Smooth muscle cell of the brain vasculature (primary cell): ENCODE results near the gene E2F2.

Experiments
- DNase-seq: peaks from one replicate; pipeline ENCODE4 v3.0.0-alpha.2; 2012; ENCODE audit warnings: low read depth, low spot score

E2F2 gene

DNA sequence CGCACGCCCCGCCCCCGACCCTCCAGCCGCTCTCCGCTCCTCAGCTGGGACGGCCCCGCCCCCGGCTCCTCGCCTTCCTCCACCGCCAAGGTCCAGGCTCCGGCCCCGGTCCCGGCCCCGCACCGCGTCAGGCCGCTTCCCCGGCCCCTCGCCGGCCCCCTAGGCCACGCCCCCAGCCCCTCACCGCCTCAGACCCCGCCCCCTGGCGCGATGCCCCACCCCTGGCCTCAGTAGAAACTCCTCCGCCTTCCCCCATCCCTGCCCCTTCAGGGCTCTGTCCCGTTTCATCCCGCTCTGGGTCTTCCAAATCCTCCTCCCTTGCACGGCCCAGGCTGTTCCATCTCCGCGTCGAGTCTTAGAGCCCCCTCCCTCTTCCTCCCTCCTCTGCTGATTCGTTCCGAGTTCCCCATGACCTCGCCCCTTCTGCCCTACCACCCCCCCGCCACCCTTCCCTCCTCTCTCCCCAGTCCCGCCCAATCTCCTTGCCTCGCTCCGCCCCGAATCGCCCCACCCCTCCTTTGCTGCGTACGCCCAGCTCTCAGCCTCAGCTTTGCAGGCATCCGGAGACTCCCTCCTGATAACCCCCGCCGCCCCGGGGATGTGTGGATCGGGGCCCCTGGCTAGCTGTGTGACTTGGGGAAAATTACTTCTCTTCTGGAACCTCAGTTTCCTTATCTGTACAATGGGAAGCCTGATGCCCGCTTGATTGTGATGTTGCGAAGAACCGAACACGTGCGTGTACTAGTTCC lies 46.6 kb downstream of the E2F2 start:
- no peak for DNase-seq

DNA sequence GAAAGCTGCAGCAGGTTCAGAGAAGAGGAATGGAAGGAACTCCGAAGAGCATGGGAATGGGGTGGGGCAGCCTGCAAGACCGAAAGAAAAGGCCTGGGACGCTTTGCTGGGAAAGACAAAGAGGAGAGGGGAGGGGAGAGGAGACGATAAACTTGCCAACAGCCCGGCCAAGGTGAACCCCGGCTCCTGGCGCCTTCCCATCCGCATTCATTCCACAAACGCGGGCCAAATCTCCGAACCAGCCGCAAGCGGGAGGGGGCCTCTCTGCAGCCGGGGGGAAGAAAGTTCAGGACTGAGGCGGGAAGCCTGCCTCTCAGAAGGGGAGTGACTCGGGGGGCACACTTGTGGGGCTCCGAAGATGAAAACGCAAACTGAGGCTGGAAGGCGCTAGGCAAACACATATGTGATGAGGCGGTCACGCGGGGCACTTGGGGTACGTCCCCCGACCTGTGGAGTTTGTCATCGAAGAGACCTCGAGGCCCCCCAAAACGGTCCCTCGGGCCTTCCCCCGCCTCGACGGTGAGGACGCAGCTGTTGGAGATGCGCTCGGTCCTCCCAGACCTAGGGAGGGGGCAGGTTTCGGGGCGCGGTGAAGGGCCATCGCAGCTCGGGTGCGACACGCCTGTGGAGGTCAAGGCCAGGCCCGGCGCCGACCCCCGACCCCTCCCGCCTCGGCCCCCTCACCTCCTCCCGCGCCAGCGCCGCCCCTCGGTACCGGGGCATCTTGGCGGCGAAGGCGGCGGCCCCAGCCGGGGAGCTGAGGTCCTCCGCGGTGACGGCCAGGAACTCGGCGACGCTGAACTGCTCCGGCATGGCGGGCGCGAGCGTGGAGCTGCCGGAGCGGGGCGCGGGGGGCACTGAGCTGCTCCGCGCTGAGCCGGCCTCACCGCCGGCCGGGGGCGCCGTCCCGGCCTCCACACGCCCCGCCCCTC lies 47.4 kb downstream of the E2F2 start, which contains the start of gene ASAP3:
Gene ASAP3 (minus strand): TSS at position 859 of the 932 bp plus-strand sequence. CDS start 46 bp downstream, at position 813.
- no peak for DNase-seq

- DNase-seq: no peak
Measured at GRCh38 chr1:23481904-23482303, 49.1 kb downstream of the E2F2 start.

GRCh38 chr1:23481026-23481597 lies 49.9 kb downstream of the E2F2 start:
- DNase-seq: no peak

- no peak for DNase-seq
Measured at GRCh38 chr1:23480187-23481025, 50.6 kb downstream of the E2F2 start.

DNA sequence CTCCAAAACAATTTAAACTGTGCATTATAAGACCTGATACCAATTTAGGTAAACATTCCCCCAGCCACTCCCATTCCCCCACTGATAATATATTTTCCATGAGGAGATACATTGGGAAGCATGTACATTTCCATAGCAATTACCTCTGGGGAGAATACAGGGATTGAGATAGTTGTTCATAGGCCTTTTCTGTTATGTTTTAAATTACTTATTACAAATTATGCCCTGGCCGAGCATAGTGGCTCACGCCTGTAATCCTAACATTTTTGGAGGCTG lies 51.4 kb downstream of the E2F2 start:
- DNase-seq: no peak

- no peak for DNase-seq
Measured at GRCh38 chr1:23478896-23479665, 52.0 kb downstream of the E2F2 start.

DNA sequence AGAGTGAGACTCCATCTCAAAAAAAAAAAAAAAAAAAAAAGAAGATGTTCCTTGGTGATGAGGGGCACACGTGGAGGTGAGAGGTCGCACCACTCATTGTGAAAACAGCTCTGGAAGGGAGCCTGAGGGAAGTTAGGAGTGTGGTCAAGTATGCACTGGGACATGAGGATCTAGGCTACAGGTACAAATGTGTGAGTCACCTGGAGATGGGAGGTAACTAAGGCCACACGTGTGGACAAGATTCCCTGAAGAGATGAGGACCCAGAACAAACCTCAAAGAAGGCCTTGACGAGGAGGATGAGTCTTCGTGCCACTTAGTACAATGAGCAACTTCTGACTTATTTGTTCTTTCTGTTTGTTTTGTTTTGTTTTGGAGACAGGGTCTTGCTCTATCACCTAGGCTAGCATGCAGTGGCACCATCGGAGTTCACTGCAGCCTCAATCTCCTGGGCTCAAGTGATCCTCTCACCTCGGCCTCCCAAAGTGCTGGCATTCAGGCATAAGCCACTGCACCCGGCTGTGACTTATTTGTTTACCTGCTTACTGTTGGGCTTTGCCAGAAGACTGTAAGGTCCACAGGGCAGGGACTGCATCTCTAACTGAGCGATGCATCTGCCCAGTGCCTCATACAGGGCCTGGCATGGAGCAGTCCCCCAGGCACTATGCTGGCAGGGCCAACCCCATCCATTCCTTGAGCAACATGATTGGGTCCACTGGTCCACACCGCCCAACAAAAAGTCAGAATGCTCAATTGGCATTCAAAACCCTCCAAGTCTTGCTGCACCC lies 53.5 kb downstream of the E2F2 start:
- DNase-seq: no peak

DNA sequence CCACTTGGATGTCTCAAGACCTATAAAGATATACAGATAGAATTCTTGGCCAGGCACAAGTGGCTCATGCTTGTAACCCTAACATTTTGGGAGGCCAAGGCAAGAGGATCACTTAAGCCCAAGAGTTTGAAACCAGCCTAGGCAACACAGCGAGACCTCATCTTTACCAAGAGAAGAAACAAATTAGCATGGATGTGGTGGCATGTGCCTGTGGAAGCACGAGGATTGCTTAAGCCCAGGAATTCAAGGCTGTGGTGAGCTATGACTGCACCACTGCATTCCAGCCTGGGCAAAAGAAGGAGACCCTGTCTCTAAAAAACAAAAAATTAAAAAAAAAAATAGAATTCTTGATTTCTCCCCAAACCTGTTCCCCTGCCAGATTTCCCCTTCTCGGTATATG lies 55.4 kb downstream of the E2F2 start:
- DNase-seq: no peak

DNA sequence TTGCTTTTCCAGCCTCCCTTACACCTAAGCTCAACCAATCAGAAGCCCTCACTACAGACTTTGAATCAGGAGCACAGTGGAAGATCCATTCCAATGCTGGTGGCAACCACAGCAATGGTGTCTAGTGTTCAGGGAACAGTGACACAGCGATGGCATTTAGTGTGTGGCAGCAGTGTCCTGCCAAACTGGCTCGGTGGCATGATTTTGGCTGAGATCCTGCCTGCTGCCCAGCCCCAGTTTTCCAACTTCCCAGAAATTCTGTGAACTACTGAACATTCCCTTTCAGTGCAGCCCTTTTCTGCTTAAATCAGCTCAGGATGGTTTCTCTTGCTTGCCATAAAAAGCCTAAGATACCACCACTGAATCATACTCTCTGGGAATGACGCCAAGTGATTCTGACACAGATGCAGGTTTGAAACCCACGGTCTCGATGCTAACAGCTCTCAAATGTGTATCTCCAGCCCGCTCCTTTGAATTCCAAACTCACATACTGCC lies 55.9 kb downstream of the E2F2 start:
- no peak for DNase-seq

GRCh38 chr1:23473037-23473800 lies 57.8 kb downstream of the E2F2 start:
- DNase-seq: no peak

DNA sequence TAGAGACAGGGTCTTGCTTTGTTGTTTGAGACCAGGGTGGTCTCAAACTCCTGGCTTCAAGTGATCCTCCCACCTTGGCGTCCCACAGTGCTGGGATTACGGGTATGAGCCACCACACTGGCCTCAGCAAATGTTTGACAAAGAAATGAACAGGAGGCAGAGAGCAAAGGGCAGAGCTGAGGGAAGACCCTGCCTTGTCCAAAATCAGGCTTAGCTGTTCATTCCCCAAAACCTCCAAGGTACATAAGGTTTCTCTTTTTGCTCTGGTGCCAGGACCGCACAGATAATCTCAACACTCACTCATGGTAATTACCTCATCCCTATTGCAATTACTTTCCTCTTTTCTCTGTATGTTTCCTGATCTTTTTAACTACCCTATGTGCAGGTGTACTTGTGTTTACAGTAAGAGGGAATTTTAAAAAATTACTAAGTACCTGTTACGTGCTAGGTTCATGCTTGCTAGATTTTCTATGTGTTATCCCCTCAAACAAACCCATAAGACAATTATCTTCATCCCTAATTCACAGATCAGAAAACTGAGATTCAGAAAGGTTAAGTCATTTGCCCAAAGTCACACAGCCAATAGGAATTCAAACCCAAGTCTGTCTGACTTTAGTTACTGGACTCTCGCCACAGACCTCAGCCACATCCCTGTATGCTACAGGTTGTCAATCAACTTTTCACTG lies 58.5 kb downstream of the E2F2 start:
- DNase-seq: no peak

GRCh38 chr1:23471473-23472075 lies 59.5 kb downstream of the E2F2 start:
- no peak for DNase-seq

- DNase-seq: no peak
Measured at GRCh38 chr1:23470282-23471070, 60.6 kb downstream of the E2F2 start.

GRCh38 chr1:23469372-23469982 lies 61.6 kb downstream of the E2F2 start:
- DNase-seq: no peak

DNA sequence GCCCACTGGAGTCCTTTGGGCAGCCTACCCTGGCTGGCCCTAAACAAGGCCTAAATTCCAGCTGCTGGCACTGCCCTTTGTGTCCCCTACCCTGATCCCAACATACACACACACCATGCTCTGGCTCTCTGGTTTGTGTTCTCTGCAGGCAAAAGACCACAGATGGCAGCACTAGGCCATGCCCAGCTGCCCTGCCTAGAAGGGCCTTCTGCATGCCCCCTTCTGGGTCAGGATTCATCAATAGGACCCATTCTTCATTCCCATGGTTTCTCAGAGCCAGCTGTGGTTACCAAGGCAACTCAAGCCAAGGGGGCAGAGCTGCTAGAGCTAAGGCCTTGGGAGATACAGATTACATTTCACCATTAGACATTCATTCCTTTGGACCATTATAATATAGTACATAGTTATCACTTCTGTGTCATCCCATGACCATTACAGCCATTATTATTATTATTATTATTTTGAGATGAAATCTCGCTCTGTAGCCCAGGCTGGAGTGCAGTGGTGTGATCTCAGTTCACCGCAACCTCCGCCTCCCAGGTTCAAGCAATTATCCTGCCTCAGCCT lies 64.5 kb downstream of the E2F2 start:
- no peak for DNase-seq

GRCh38 chr1:23463286-23463685 lies 67.7 kb downstream of the E2F2 start:
- DNase-seq: no peak
